Retina (tissue), 1 donor: ENCODE results near the gene PCNX2.
"Not testable (repeated sequence)": the region's sequence is repeated elsewhere in the genome, so short reads cannot be mapped to it uniquely, and the experiment has no call there.

Source experiments
- DNase-seq: peaks from one replicate; pipeline ENCODE4 v3.0.0-alpha.2; 2016

The PCNX2 gene

DNA sequence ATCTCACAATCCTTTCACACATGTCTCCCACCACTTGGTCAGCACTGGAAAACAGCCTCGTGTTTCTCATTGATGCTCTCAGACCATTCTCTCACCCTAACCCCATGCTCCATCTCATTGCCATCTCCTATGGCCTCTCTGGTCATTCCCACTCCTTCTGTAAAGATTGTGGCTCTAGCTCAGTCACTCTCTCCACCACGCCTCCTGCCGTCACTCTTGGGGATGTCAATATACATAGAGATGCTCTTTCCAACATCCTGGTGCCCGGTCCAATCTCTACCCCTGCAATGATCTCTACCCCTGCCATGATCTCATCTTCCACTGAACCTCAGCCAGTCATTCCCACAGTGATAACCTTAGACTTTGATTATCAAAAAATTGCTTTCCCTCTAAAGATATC, 255.0 kb downstream of the PCNX2 start:
- DNase-seq, result no peak

DNA sequence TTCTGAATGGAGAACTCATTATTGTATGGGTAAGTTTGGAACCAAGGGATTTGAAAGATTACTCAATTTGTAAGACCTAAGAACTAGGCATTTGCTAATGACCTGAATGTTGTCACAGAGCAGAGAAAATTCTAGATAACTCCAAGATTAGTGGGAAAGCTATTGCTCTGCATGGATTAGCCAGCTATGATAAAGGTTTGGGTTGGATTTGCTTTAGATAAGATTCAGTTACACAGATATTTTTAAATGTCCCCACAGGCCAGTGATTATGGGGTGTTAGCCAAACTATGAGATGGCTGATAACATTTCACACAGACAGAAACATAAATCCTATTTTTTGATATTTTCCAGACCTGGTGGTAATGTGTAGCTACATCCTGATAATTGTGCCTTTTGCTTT, 256.9 kb downstream of the PCNX2 start:
- no peak for DNase-seq

DNA sequence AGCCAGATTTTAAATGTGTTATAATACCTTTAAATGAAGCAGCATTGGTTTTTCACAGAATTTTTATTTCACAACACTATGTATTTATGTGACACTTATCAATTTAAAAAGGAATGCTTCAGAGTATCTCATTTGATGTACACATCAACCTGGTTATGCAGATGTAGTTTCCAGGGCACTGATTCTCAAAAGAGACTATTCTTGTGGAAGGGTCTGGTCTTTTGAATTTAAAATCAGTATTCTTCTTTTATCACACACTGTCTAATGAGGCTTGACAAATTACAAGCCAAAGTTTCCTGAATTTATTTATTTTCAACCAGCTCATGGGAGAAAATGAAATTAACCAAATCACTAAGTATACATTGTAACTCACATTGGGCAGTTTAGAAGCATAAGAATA, 257.7 kb downstream of the PCNX2 start:
- DNase-seq, result no peak

DNA sequence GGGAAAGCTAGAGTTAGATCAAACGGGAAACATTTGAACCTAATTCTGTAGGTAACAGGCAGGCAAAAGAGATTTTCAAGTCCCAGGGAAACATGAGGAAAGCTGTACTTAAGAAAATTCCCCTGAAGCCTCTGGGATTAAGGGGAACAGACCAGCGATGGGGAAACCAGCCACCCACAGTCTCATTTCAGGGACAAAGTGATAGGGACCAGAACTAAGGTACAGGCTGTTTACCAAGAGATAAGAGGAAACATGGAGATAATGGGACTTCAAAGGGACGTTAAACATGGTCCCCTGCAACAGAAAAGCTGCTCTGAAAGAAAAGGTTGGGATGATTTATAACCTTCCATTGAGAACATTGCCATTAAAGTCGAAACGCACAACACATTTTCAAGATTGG, 260.7 kb downstream of the PCNX2 start:
- DNase-seq, result no peak

DNA sequence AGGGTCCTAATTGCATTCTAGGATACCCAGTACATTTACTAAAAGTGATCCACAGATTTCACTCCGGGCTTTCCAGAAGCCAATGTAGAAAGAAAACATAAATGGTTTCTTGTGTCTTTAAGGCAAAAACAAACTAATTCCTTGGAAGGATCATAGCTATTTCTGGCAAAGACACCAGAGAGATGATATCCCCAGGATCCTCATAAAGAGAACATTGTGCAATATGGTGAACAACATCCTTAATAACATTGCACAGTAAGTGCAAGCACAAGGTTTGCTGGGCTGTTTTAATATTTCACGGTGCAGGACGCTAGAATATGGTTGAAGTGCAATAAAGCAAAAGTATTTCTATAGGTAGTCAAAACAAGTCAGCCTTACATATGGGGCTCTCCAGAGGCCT, 262.2 kb downstream of the PCNX2 start:
- DNase-seq, result no peak

DNA sequence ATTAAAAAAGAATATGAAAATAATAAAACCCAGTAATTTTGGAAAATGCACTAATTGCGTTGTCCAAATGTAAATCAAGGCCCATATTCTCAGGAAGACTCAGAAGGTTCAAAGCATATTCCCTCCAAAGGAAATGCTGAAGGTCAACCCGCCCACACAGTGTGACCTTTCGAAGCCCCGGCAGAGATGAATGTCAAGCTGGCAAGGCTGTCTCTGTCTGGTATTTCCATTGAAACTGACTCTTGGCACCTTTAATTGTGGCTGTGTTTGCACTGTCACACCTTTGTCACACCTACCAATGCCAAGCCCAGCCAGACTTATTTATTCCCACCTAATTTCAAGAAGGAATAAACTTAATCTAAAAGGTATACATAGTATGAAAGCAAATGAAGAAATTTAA, 262.6 kb downstream of the PCNX2 start:
- no peak for DNase-seq

DNA sequence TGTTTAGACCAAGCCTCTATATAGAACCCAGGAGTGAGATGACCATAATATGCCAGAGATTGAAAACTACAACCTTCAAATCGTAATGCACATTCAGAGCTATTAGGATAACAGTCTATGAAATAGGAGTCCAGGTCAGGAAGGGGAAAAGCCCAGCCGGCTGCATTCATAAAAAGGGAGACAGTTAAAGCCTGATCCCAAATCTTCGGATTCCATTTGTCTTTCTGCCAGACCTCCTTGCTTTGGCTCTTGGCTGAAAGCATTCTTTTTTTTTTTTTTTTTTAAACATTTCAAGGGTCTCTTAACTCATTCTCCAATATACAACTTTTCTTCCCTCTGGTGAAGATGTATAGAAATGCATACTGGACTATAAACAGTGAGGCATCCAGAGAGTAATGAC, 264.0 kb downstream of the PCNX2 start:
- no peak for DNase-seq

DNA sequence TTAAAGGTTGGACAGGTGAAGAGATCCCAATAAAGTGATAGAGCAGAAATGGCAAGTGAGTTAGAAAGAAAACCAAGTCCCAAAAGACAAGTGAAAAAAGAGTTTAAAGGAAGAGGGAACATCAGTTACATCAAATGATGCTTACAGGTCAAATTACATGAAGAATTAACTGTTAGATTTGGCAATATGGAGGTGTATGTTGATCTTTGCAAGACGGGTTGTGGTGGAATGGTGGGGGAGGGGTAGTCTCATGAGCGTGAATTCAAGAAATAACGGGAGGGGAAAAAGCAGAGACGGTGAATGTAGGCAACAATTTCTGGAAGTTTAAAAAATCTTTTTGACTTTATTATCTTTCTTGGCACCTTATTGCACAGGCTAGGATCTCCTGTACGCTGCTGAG, 268.5 kb downstream of the PCNX2 start:
- no peak for DNase-seq

DNA sequence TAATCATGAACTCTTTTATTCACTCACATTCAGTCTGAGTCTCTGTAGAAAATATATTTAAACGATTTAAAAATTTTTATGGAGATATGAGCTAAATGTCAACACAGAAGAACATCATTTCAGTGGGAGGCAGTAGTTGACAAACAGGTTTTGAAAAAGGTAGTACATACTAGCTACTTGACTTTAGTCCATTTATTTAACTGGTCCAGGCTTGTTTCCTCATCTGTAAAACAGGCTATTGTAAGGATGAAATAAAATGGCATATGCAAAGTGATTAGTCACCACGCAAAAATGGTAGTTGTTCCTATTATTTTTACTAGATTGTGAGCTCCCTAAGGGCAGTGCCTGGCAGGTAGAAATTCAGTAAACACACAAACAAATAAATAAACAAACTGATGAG, 270.0 kb downstream of the PCNX2 start:
- DNase-seq, result no peak

DNA sequence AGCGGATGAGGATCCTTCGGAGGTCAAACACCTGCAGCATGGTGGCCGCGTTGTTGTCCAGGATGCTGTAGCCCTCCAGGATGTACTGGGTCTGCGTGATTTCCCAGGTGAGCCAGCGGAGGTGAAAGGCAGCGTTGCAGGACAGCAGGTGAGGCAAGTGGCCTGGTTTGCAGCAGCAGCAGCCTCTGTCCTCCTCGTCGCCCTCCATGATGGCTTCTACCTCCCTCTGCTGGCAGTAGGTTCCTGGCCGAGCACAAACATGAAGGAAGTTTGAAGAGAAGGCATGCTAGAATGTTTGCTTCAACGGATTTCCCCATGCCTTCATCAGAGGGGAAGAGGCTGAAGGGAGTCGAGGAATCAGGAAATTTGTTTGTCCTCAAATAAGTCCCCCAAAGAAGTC, 270.4 kb downstream of the PCNX2 start:
- DNase-seq, result peak; percentile 44

DNA sequence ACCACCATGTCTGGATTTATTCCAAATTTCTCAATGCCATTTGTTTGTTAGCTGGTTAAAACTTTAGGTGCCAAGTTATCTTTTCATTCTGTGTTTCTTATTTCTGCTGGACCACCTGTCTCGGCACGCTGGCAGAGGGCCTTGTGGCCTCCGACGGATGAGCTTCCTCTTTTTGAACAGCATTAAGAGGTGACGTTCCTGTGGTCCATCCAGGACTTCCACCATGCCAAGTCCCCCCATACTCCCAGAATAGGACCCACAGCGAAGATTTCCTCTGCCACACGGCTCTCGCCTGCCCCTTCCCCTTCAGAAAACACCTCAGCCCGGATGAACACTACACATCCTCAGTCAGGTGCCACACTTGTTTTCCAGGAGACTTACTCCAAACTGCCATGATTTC, 271.3 kb downstream of the PCNX2 start:
- DNase-seq, result no peak

DNA sequence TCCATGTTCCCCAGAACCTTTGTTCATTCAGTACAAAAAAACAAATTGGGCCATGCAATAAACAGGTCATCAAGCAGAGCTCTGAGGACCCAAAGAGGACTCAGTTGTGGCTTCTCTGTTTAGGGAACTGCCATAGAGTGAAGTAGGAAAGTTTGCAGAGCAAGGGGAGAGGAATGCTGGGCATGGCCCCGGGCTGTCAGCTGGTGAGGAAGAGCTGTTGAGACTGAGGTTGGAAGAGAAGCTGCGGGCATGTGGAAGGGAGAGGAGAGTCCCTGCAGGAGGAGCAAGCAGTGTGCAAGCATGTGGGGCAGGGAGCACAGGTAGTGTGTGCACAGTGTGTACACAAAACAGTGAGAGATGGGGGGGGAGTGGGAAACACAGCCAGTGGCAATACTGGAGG, 273.3 kb downstream of the PCNX2 start:
- no peak for DNase-seq

DNA sequence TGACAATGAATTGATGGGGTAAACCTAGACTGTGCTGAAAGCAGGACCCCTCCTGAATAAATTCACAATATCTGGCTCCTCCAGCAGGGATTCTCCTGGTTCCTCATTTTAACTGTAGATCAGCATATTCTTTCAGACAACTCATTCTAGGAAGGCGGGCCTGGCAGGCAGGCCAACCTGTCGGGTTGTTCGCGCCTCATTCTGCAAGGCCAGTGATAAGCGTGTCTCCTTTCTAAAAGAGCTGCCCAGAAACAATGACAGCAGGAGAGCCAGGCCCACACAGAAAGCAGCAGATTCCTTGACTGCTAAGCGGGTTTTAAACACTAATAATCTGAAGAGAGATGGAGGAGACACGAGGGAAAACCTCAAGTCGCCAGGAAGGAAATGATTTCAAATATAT, 275.1 kb downstream of the PCNX2 start:
- peak; percentile 47 for DNase-seq

DNA sequence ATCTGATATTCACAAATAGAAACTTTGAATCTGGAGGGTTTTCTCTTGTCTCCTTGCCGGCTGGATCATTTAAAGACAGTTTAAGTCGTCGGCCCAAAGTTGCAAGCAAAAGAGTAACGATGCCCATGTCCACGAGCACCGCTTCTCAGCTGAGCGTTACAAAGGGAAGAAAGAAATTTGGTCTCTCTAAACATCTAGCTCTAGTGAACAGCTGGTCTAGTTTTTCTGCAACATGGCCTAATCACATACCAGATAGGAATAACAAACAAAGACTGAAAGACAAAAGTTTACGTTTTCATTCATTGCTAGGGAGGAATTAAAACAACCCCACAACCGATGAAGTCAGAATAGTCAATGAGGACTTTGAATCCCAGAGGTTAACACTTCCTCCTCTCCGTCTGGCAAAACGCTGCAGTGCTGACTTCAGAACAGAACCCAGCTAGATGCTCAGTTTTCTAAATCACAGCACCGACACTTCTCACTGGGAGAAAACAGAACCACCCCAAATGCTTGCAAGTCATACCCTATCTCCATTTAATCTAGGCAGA, 275.7 kb downstream of the PCNX2 start:
- DNase-seq, result peak; percentile 14

DNA sequence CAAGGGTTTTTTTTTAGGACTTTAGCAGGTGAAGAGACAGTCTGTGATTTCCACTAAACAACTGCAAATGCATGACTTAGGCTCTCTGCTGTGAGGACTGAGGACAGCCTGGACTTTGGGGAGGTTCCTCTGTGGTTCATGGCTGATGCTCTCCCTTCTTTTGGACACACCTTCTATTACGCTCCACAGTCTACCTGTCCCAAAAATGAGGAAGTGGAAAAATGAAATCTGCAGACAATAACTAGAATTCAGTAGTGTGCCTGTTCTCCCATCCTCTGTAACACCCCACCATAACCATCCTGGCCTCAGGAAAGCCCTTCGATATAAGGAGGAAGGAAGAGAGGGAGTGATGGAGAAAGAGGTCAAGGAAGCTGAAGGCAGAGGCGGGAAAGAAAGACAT, 276.4 kb downstream of the PCNX2 start:
- DNase-seq, result no peak

DNA sequence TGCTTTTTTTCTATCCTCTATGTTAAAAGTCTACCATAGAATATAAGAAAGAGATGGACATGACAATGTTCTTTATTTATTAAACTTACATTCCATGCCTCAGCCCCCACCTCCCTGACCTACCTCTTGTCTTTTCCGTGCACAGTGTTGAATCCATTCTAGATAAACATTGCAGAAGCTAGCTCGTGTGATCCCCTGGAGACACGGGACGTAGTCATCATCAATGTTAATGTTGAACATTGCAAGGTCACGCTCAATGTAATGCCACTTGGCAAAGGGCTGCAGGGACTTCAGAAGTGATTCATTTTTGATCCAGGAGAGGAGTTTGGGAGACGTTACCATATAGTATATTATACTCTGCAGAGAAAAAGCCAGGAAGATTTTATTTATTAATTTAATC, 278.7 kb downstream of the PCNX2 start:
- no peak for DNase-seq

DNA sequence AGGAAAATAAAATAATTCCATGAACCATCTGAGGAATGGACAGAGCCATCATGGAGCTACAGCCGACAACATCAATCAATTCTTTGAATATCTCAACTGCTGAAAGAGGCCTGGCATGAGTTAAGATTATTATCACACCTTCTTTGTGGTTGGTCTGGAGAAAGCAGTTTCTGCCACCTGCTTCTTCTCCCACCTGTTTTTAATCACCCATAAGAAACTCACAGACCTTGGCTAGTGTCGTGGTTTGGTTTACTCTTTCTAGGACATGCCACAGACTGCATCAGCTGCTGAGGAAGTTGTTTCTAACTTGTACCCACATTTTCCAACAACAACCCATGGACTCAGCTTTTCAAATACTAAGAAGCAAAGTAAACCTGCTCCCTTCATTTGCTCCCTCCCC, 279.6 kb downstream of the PCNX2 start:
- DNase-seq, result no peak

DNA sequence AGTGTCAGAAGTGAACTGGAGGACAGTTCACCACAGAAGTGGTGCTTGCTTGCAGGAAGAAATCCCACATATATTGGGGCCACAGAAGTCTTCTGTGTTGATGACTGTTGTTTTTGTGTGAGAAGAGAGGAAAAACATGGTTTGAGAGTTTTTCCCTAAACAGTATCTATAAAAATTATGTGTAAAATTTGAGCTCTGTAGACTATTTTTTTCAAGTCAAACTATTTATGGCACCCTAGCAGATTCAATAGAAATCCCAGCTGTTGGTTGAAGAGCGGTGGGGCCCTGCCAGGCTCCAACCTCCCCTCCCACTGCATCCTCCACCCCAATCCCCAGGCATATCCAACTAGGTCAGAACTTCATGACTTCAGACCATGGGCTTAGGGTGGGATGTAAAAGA, 283.5 kb downstream of the PCNX2 start:
- DNase-seq, result no peak

DNA sequence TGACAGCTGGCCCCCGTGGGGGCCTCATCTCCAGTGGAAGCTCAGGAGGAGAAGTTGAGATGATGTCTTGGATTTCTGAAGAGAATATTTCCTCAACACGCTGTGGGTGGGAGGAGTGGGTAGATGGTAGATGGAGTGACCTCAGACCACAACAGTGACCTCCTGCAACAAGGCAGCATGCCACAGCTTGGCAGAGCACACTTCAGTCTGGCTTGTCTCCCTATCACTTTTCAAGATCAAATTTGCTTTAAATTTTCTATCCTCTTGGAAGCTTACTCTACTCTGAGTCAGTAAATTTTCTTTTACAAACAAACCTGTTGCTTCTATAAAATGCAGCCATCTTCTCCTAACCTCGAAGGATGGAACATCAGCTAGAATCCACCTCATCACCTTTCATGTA, 285.4 kb downstream of the PCNX2 start:
- no peak for DNase-seq

DNA sequence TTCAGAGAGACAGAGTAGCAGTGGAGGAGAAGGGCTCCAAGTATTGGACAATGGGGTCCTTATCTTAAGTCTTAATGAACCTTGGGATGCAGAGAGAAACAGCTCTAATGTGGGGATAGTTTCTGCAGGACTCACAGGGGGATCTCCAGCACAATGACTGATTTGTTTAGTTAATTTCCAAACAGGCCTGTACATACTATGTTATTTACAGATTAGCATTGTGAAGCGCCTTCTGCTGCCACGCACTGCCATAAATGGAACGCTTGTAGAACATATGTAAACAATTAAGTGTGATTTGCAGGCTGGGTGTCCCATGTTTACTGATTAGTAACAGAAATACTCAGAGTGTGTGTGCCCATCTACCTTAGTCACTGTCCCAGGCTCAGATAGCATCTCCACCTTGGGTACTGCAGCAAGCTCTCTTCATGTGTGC, 289.0 kb downstream of the PCNX2 start:
- DNase-seq, result no peak

DNA sequence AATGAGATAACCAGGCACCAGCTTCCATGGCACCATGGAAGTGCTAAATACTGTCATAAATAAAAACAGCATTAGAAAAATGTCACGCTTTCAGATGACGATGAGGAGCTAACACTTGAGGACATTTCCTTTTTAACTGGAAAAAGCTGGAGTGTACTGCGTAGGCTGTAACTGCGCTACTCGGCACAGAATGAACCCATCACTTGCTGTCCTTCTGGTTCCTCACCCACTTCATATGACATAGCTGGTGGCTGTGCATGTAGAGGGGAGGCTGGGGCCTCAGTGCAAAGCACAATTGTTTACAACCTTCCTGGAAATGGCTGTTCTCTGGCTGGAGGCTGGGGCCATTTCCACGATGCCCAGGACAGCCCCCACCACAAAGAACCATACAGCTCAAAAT, 289.4 kb downstream of the PCNX2 start:
- no peak for DNase-seq

DNA sequence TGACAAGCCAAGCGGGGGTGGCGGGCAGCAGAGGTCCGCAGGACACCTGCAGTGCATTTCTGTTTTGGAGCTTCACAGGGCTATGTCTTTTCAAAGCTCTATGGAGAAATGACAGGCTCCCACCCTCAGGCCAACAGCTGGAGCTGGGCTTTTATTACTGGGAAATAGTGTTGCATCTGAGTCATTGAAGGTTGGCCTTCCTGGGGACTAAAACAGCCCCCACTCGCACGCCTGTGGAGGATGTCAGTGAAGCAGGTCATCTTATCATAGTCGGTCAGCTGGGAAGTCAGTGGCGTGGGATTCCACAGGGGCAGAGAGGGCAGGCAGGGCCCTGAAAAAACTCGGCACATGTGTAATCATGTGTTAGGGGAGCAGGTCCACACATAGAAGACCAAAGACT, 289.8 kb downstream of the PCNX2 start:
- peak; percentile 32 for DNase-seq

DNA sequence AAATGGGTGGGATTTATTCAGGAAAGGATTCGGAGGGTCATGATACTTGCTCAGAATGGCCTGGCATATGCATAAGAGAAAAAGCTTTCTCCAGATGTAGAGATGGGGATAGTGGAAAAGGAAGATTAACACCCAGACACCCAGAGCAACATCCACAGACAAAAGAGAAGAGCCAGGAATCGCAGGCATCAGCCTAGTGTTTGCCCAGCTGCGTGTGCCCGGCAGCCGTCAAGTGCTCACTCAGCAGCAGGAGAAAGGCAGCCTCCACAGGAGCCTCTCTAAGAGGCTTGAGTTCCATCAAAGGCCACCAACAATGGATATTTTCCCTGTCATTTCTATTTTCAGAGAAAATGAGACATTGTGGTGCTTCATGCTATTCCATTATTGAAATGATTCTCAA, 290.4 kb downstream of the PCNX2 start:
- DNase-seq, result no peak

DNA sequence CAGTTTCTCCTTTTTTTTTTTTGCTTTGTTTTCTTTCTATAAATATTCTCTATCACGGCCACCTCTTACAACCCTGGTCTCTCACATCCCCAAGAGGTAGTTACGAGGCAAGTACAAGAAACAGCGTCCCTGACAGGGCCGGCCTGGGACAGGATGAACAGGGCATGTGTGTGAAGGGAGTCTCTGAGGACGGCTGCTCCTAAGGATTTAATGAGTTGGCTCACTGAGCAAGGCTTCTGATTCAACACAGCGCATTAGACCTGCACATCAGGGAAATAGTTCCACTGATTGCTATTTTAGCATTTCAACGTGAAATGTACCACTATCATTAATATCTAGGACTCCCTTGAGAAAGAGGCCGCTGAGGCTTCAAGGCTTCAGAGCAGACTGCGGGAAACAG, 291.1 kb downstream of the PCNX2 start:
- DNase-seq, result no peak

DNA sequence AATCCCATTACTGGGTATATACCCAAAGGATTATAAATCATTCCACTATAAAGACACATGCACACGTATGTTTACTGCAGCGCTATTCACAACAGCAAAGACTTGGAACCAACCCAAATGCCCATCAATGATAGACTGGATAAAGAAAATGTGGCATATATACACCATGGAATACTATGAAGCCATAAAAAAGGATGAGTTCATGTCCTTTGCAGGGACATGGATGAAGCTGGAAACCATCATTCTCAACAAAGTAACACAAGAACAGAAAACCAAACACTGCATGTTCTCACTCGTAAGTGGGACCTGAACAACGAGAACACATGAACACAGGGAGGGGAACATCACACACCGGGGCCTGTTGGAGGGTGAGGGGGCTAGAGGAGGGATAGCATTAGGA, 291.9 kb downstream of the PCNX2 start:
- not testable (repeated sequence) for DNase-seq
